Measurements from ENCODE around the gene FCAMR. TPM values are rescaled to one million over a fixed set of nuclear protein-coding genes. Genes with fewer than 3 reads are reported as not detected.
A peak's percentile ranks its signal among the peaks of the same experiment; 100 is the strongest.

The FCAMR gene
- total RNA-seq, 4 donors from 2014 or later: not detected

DNA sequence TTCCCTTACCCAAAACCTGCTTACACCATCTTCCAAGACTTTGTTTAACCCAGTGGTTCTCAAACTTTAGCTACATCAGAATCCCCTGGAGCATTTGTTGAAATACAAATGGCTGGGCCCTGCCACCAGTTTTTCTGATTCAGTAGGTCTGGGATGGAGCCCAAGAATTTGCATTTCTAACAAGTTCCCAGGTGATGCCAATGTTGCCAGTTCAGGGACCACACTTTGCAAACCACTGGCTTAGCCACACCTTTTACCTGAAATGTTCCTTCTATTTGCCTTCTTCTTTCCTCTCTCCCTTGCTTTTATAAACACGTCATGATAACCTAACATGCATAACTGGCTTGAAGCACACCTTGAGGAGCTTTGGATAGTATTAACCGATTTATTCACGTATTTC lies 16.1 kb upstream of the FCAMR start:
- DNase-seq: no peak
- Histone ChIP-seq H3K4me1 (no peaks in the 10 kb centered on the region), H3K9me3 (no peaks in the 10 kb centered on the region), H3K36me3 (no peaks in the 10 kb centered on the region), H3K27ac (no peak overlapping the region), H3K4me3 (no peak overlapping the region), H3K27me3 (no peaks in the 10 kb centered on the region)
- TF ChIP-seq, protein P1, sequence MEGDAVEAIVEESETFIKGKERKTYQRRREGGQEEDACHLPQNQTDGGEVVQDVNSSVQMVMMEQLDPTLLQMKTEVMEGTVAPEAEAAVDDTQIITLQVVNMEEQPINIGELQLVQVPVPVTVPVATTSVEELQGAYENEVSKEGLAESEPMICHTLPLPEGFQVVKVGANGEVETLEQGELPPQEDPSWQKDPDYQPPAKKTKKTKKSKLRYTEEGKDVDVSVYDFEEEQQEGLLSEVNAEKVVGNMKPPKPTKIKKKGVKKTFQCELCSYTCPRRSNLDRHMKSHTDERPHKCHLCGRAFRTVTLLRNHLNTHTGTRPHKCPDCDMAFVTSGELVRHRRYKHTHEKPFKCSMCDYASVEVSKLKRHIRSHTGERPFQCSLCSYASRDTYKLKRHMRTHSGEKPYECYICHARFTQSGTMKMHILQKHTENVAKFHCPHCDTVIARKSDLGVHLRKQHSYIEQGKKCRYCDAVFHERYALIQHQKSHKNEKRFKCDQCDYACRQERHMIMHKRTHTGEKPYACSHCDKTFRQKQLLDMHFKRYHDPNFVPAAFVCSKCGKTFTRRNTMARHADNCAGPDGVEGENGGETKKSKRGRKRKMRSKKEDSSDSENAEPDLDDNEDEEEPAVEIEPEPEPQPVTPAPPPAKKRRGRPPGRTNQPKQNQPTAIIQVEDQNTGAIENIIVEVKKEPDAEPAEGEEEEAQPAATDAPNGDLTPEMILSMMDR (IDR thresholded peaks at IDR 0.05): no peak
- TF ChIP-seq POLR2A (IDR thresholded peaks at IDR 0.05): no peak
- intact Hi-C loops (cut with DNase I; ENCODE audit: low total_unique reads): no loop called here

DNA sequence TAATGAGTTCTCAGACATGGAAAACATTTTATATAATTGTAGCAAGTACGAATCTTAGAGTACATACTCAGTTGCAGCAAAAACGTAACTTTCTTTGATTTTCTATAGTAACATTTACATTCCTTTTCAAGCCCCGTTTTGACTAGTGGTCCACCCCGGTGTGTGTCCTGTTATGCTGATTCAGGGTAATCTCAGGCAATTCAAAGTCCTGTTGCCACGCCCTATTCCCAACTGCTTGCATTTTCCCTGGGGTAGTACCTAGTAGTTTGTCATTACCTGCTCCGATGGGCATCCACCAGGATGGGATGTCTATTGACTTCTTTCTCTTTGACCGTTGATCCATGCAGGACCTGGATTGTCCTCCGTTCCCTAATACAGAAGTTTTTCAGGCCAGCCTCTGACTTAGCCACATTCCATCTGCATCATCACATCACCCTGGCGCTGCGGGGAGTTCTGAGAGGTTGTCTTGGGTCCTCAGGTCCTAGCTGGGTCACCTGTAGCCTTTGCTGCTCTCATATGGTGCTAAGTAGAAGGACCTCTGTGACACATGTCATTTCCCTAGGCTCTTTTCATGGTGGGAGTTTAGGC lies 15.0 kb upstream of the FCAMR start:
- Histone ChIP-seq H3K9me3 (no peaks in the 10 kb centered on the region), H3K27ac (no peak overlapping the region), H3K4me3 (no peak overlapping the region), H3K4me1 (no peaks in the 10 kb centered on the region), H3K27me3 (no peaks in the 10 kb centered on the region), H3K36me3 (no peaks in the 10 kb centered on the region)
- TF ChIP-seq, protein P1 (IDR thresholded peaks at IDR 0.05): no peak
- no peak for TF ChIP-seq POLR2A (IDR thresholded peaks at IDR 0.05)
- DNase-seq: no peak
- intact Hi-C loops (cut with DNase I; ENCODE audit: low total_unique reads): no loop called here

DNA sequence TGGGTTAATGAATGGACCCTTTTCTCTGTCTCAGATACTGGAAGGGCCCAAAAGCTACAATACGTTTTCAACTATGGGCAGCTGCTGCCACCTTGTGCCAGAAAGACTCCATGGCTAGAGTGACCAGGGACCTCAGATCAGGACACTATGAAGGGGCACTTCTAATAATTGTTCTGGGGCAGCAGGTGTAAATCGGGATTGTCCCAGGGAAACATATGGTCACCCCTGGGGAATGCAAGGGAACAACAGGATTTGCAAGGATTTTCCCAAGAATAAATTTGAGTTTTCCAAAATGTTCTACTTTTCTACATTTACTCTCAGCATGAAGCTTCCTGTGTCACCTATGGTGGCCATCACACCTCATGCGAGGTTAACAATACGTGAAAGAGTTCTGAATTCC lies 12.0 kb upstream of the FCAMR start:
- no peaks in the 10 kb centered on the region for H3K4me1 ChIP-seq
- H3K27ac ChIP-seq: no peak overlapping the region
- intact Hi-C loops (cut with DNase I; ENCODE audit: low total_unique reads): no loop called here
- no peak for DNase-seq
- no peaks in the 10 kb centered on the region for H3K36me3 ChIP-seq
- no peak overlapping the region for H3K4me3 ChIP-seq
- TF ChIP-seq POLR2A (IDR thresholded peaks at IDR 0.05): no peak
- TF ChIP-seq, protein P1 (IDR thresholded peaks at IDR 0.05): peak; percentile 15 to 43 (median 28)
- H3K27me3 ChIP-seq: no peaks in the 10 kb centered on the region
- H3K9me3 ChIP-seq: no peaks in the 10 kb centered on the region

DNA sequence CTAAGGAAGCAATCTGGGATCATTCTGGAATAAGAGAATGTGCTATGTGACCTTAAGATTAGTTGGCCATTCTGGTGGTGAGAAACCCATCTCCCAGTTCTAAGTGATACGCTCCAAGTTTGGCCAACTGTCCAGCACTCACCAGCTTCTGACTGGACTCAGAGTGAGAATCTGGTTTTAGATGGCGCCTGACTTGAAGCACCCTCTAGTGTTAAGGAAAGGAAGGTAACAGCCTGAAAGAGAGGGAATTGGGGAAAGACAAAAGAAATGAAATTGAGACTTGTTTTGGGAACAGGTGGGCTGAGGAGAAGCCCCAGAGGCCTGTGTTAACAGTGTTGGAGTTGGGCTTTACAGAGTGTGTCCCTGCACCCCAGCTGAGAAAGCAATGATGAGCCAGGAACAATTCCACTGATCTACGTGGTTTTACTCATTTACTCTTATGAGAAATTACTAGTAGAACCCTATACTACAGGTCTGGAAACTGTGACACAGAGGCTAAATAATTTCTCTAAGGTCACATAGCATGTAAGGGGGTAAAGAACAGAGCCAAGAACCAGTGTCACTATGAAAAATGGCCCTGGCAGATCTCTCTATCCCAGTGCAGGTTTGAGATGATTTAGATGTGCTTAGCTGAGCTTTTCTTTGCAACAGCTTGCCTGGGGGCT lies 9.3 kb upstream of the FCAMR start:
- TF ChIP-seq POLR2A (IDR thresholded peaks at IDR 0.05): no peak
- TF ChIP-seq, protein P1 (IDR thresholded peaks at IDR 0.05): no peak

DNA sequence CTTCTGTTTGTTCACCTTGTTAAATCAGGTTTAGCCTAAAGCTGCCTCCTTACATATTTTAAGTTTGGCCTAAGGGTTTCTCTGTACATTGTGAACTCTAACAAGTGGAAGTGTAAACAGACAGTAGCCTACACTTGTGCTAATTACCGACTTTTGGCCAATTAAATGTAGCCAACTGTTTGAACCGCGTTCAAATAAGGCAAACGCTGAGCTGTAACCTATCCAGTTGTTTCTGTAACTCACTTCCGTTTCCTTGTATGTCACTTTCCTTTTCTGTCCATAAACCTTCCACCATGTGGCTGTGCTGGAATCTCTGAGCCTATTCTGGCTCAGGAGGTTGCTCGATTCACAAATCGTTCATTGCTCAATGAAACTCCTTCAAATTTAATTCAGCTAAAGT lies 8.0 kb upstream of the FCAMR start:
- no peaks in the 10 kb centered on the region for H3K27me3 ChIP-seq
- intact Hi-C loops (cut with DNase I; ENCODE audit: low total_unique reads): no loop called here
- H3K9me3 ChIP-seq: no peaks in the 10 kb centered on the region
- H3K27ac ChIP-seq: no peak overlapping the region
- no peak for DNase-seq
- H3K36me3 ChIP-seq: no peaks in the 10 kb centered on the region
- TF ChIP-seq, protein P1 (IDR thresholded peaks at IDR 0.05): no peak
- no peak for TF ChIP-seq POLR2A (IDR thresholded peaks at IDR 0.05)
- H3K4me3 ChIP-seq: no peak overlapping the region
- no peaks in the 10 kb centered on the region for H3K4me1 ChIP-seq

More for the DNA sequence above, 9.3 kb upstream of the FCAMR start:
- Histone ChIP-seq H3K4me3 (no peak overlapping the region), H3K27me3 (no peaks in the 10 kb centered on the region), H3K9me3 (no peaks in the 10 kb centered on the region), H3K4me1 (no peaks in the 10 kb centered on the region), H3K27ac (no peak overlapping the region), H3K36me3 (no peaks in the 10 kb centered on the region)
- no peak for DNase-seq
- intact Hi-C loops (cut with DNase I; ENCODE audit: low total_unique reads): no loop called here

Data from uterus (tissue), 4 donors.